GM12801 (cell line): Measurements from ENCODE around the gene LRFN4.

Source experiments
- CTCF ChIP-seq: IDR thresholded peaks from one replicate; pipeline ENCODE4 v1.5.1; 2011; ENCODE audit warnings: control low read depth; ENCODE audit not compliant: insufficient read length; ENCODE audit errors: extremely low read depth

LRFN4 gene

GRCh38 chr11:66846671-66847091 lies 10.2 kb upstream of the LRFN4 start:
- no peak for TF ChIP-seq CTCF

GRCh38 chr11:66847461-66848232 lies 9.2 kb upstream of the LRFN4 start:
- TF ChIP-seq CTCF, result no peak

- no peak for TF ChIP-seq CTCF
Observed at GRCh38 chr11:66848671-66849500, 8.0 kb upstream of the LRFN4 start.

GRCh38 chr11:66849501-66850234 lies 7.2 kb upstream of the LRFN4 start:
- no peak for TF ChIP-seq CTCF

- no peak for TF ChIP-seq CTCF
Observed at GRCh38 chr11:66850235-66850587, 6.7 kb upstream of the LRFN4 start.

GRCh38 chr11:66850588-66851238 lies 6.2 kb upstream of the LRFN4 start:
- no peak for TF ChIP-seq CTCF

- TF ChIP-seq CTCF, result no peak
Observed at GRCh38 chr11:66851239-66851596, 5.6 kb upstream of the LRFN4 start.
